ENCODE data around the gene SNX25. TPM values are rescaled to one million over a fixed set of nuclear protein-coding genes. Genes with fewer than 3 reads are reported as not detected.

The SNX25 gene
- total RNA-seq: 10 to 100 TPM; 19.9 to 23.8 (median 21.5) TPM

DNA sequence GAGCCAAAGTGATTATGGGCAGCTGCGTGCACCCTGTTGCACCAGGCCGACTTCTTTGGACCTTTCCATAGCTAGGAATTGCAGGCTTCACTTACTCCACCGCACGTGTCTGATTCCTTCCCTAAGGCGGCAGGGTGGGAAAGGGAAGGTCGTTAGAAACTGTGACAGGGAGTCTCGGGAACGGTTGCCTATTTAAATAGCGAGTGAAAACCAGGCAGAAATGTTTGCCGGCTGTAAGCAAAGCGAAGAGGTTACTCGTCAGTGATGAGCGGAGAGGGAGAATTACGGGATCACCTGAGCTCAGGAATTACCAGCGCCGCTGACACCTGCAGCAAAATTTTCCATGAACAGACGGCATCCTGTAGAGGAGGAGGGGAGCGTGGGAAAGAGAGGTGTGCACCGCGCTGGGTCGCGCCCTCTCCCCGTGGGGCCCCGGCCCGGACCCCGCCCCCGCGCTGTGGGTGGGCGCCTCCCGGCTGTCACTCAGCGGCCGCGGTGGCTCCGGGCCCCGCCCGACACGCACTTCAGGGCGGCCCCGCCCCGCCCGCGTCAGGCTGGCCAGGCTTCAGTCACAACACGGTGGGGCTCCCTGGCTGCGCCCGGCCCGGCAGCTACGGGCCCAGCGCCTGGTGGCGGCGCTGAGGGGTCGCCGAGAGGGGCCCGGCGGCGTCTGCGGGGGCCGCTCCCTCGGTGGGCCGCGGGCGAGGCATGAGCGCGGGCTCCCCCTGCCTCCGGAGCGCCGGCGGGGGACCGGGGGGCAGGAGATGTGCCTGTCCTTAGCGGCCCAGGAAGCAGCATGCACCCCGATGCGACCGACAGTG is at the start of gene SNX25:
Gene SNX25, plus strand, starts transcription at position 568 of the 821 bp plus-strand sequence. Its CDS starts 229 bp downstream, at position 797.
- WGBS: 2% methylated on average over 25 of the region's 72 CpGs
- Histone ChIP-seq H3K4me1 (peaks cover 21 to 40% (median 33%) of the 10 kb centered on the region in 4 donors), H3K36me3 (no peaks in the 10 kb centered on the region), H3K27me3 (no peaks in the 10 kb centered on the region), H3K4me3 (peak within 1 kb of the TSS; percentile 76 to 93 (median 88)), H3K9me3 (no peaks in the 10 kb centered on the region), H3K27ac (replicated peaks in 1 of 4) (peak within 1 kb of the TSS; percentile 91 to 97 (median 94))
- TF ChIP-seq POLR2A (IDR thresholded peaks at IDR 0.05; ENCODE audit: low read depth): peak; percentile 18
- TF ChIP-seq POLR2AphosphoS5 (IDR thresholded peaks at IDR 0.05): peak; percentile 82 to 89
- no peak for TF ChIP-seq EP300 (IDR thresholded peaks at IDR 0.05)
- TF ChIP-seq CTCF (IDR thresholded peaks at IDR 0.05): peak in 1 of 3 experiments; percentile 26
- DNase-seq (ENCODE audit: extremely low spot score): no peak
- intact Hi-C loops (cut with DNase I): no loop called here

DNA sequence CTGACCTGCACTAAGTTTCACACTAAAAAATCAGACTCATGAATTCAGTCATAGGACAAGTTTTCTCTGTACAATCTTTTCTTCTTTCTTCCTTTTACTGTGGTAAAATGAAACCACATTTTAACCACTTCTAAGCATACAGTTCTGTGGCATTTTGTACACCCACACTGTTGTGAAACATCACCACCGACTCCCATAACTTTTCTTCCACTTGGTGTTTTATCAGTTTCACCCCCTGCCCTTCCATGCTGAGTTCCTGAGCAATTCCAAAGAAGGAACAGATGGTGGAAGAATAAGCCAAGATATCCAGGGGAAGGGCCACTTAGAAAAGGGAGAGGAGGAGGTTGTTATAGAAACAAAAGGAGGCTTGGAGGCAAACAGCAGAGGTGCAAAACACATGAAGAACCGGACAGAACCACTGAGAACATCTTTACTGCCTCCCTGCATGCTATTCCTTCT is 43.8 kb upstream of the SNX25 start:
- DNase-seq (ENCODE audit: extremely low spot score): no peak
- intact Hi-C loops (cut with DNase I): no loop called here
- TF ChIP-seq EP300 (IDR thresholded peaks at IDR 0.05) (no peak), POLR2A (IDR thresholded peaks at IDR 0.05; ENCODE audit: low read depth) (no peak), POLR2AphosphoS5 (IDR thresholded peaks at IDR 0.05) (no peak), CTCF (IDR thresholded peaks at IDR 0.05) (no peak)

GRCh38 chr4:185167234-185167633 is 42.2 kb upstream of the SNX25 start:
- intact Hi-C loops (cut with DNase I): no loop called here
- no peaks in the 10 kb centered on the region for H3K9me3 ChIP-seq
- DNase-seq (ENCODE audit: extremely low spot score): no peak
- H3K27ac ChIP-seq (replicated peaks in 1 of 4): no peak overlapping the region
- TF ChIP-seq POLR2A (IDR thresholded peaks at IDR 0.05; ENCODE audit: low read depth): no peak
- TF ChIP-seq EP300 (IDR thresholded peaks at IDR 0.05): no peak
- no peak for TF ChIP-seq CTCF (IDR thresholded peaks at IDR 0.05)
- no peak for TF ChIP-seq POLR2AphosphoS5 (IDR thresholded peaks at IDR 0.05)
- H3K4me3 ChIP-seq: no peak overlapping the region
- peaks cover 0 to 9% (median under 1%) of the 10 kb centered on the region in 4 donors for H3K4me1 ChIP-seq
- 84% methylated on average over 9 of the region's 9 CpGs for WGBS
- peaks cover 7 to 43% (median 25%) of the 10 kb centered on the region in 4 donors for H3K36me3 ChIP-seq
- H3K27me3 ChIP-seq: no peaks in the 10 kb centered on the region

More for the DNA sequence above, 43.8 kb upstream of the SNX25 start:
- Histone ChIP-seq H3K4me3 (no peak overlapping the region), H3K4me1 (no peaks in the 10 kb centered on the region), H3K36me3 (peaks cover 11 to 54% (median 34%) of the 10 kb centered on the region in 4 donors), H3K27ac (replicated peaks in 1 of 4) (no peak overlapping the region), H3K27me3 (no peaks in the 10 kb centered on the region), H3K9me3 (no peaks in the 10 kb centered on the region)
- WGBS: 66% methylated on average over 2 of the region's 2 CpGs

- WGBS: 98% methylated on average over 2 of the region's 2 CpGs
Measured at GRCh38 chr4:185171373-185172071, 37.9 kb upstream of the SNX25 start.

More at GRCh38 chr4:185171373-185172071, 37.9 kb upstream of the SNX25 start:
- Histone ChIP-seq H3K4me3 (no peak overlapping the region), H3K36me3 (peaks cover 3 to 37% (median 17%) of the 10 kb centered on the region in 4 donors), H3K4me1 (peaks cover 0 to 18% (median 10%) of the 10 kb centered on the region in 4 donors), H3K27me3 (no peaks in the 10 kb centered on the region), H3K27ac (replicated peaks in 1 of 4) (no peak overlapping the region), H3K9me3 (no peaks in the 10 kb centered on the region)
- DNase-seq (ENCODE audit: extremely low spot score): no peak
- intact Hi-C loops (cut with DNase I): no loop called here
- TF ChIP-seq CTCF (IDR thresholded peaks at IDR 0.05) (no peak), EP300 (IDR thresholded peaks at IDR 0.05) (no peak), POLR2A (IDR thresholded peaks at IDR 0.05; ENCODE audit: low read depth) (no peak), POLR2AphosphoS5 (IDR thresholded peaks at IDR 0.05) (no peak)

Data from esophagus muscularis mucosa (tissue), 4 donors.